Renal pelvis (tissue), 4 donors: ENCODE measurements around the gene CDKAL1. TPM values are rescaled to one million over a fixed set of nuclear protein-coding genes. Genes with fewer than 3 reads are reported as not detected.
"Not testable (repeated sequence)": the region's sequence is repeated elsewhere in the genome, so short reads cannot be mapped to it uniquely, and the experiment has no call there.

Experiments
- DNase-seq: peaks from one replicate; pipeline ENCODE4 v3.0.0-alpha.2; 2013
- polyA plus RNA-seq, 3 donors: library from polyadenylated mRNA; unstranded; fragments of 120-200 nt; gene quantifications; one replicate each; pipeline ENCODE4 v1.2.1, GENCODE V29; 2013; ENCODE audit not compliant: insufficient read length in 3 of 3

Gene CDKAL1
- polyA plus RNA-seq, 3 donors: 15.9 to 22.8 (median 18.7) TPM

DNA sequence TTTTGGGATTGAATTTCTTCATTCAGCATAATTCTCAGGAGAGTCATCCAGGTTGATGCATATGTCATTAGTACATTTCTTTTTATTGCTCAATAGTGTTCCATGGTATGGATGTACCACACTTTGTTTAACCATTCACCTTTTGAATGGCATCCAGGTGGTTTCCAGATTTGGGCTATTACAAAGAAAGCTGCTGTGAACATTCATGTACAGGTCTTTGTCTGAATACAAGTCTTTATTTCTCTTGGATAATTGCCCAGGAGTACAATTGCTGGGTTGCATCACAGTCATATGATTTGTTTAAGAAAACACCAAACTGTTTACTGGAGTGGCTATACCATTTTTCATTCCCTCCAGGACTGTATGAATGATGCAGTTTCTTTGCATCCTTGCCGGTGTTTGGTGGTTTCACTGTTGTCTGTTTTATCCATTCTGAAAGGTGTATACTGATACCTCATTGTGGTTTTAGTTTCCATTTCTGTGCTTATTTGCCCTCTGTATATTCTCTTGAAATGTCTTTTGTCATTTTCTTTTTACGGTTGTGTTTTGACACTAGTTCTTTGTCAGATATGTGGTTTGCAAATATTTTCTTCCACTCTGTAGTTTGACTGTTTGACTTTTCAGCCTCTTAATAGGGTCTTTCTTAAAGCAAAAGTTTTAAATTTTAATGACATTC, 8.8 kb downstream of the CDKAL1 start:
- DNase-seq: no peak

DNA sequence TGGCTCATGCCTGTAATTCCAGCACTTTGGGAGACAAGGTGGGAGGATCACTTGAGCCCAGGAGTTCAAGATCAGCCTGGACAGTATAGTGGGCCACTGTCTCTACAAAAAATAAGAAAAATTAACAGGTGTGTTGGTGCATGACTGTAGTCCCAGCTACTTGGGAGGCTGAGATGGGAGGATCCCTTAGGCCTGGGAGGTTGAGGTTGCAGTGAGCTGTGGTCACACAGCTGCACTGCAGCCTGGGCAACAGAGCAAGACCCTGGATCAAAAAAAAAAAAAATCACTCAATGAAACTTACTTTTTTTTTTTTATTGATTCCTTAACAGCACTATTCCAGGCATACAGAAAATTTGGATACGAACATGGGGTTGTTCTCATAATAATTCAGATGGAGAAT, 14.0 kb downstream of the CDKAL1 start:
- DNase-seq: no peak

DNA sequence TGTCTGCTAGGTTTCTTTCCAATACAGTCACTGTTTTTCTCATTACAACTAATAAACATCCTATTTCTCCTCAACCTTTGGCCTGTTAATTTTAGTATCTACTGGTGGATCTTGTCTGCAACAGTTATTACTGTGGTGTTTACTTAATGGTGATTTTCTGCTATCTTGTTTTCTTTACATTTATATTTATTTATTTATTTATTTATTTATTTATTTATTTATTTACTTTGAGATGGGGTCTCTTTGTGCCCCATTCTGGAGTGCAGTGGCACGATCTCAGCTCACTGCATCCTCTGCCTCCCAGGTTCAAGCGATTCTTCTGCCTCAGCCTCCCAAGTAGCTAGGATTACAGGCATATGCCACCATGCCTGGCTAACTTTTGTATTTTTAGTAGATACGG, 15.1 kb downstream of the CDKAL1 start:
- not testable (repeated sequence) for DNase-seq

DNA sequence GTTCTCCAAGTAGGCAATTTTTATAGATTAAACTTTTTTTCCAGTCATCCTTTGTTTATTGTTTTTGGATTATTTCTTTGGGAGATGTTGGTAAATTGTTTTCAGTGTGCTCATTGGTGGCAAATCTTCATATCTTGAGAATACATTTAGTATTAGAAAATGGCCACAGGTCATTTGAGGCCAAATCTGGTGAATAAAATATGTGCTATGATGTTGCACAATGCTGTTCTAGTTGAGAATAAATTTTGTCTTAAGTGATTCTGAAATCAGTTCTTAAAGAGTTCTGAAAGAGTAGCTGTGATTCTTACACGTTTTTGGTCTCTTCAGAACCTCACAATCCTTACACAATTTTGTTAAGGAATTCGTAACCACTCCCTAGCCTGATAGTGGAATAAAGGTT, 20.1 kb downstream of the CDKAL1 start:
- DNase-seq: no peak

DNA sequence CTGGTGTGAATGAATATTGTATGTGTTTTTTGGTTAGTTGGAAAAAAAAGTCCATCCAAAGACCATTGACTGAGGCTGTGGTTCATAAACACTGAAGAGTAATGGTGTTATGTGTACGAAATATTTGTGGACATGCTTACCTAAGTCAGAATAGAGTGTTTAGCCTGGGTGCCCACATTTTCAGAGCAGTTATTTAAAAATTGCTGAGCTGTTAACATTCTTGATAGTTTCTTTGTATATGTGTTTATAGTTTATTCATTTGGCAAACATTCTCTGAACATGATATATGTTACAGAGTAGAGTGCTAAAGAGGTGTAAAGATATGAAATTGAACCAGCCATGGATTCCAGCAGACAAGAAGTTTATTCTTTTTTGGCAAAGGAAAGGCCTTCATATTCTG, 20.6 kb downstream of the CDKAL1 start:
- no peak for DNase-seq

DNA sequence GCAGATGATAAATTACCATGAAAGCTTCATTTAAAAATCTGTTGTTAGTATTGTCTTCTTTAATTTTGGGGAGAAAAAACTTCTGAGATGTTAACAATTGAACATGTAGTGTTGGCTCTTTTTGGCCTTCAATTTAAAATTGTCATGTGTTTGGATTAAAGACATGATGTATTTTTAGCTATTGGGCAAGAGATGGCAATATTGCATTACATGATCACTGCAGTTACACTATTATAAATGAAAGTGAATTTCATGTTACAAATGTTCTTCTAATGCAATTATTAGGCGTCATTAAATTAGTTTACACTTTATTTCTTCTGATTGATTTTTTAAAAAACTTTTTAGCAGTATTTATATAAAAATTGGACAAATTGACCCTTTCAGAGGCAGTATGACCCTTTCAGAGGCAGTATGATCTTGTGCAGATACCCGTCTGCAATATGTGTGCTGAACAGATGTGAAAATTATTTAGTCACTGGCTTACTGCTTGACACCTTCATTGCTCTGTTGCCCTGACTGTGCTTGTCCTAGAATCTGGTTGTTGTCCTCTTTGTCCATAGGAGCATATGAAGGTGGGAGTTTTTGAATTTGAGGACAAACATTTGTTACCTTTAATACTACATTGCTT, 25.8 kb downstream of the CDKAL1 start:
- DNase-seq: no peak

DNA sequence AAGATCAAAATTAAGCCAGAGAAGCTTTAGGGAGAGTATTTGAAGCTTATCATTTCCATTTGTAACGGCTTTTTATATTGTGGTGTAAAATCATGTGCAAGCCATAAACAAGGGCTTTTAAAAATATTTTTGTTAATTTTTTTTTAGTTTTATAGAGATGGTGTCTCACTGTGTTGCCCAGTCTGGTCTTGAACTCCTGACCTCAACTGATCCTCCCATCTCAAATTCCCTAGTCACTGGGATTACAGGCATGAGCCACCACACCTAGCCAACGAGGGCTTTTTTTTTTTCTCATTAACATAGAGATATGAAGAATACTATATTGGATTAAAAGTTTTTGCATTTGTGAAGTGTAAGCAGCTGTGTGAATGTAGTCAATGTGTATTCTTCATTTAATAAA, 29.1 kb downstream of the CDKAL1 start:
- DNase-seq: no peak

DNA sequence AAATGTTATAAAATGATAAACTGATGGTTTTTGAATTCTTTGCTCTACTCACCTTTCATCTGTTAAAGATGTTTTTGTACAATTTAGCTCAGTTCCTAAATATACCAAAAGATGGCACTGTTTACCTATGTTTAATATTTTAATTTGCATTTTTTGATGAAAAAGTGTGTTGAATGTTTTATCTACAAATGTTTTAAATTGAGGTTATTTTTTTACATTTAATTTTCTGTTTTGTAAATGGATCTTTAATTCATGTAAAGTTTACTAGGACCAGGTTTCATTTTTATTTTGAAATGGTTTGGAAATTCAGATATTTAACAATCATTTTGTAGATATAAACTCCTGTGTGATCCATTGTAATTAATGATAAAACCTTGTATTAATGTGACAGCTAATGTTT, 30.0 kb downstream of the CDKAL1 start:
- peak; percentile 35 for DNase-seq

DNA sequence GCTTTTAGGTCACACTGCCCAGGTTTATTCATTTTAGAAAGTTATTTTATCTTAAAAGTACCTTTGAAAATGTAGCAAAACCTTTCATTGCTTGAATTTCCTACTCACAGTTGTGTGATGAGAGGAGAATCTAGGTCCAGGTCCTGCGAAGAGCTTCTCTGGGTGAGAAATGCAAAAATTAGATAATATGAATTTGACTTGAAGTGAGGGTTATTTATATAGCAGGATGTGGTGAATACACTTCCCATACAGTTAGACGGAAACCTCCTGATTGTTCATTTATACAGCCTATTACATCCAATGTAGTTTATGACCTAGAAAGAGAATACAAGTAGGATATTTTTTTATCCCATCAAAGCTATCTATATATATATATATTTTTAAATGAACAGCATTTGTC, 30.5 kb downstream of the CDKAL1 start:
- DNase-seq: no peak

DNA sequence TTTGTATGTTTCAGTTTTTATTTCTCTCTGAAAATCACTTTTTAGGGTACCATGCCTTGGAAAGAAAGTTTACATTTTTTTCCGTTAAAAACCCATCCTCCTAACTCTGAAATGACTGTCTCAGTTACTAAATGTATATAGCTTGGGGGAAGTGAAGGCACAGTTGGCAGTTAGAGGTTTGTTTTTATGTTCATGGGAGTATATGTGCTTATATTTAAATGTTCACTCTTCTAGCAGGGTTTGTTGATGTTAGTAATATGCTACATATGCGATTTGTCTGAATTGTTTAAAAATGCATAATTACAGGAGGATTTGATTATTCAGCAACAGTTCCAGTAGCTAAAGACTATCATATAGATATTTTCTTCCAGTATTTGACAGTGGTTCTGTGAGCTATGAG, 31.1 kb downstream of the CDKAL1 start:
- no peak for DNase-seq

DNA sequence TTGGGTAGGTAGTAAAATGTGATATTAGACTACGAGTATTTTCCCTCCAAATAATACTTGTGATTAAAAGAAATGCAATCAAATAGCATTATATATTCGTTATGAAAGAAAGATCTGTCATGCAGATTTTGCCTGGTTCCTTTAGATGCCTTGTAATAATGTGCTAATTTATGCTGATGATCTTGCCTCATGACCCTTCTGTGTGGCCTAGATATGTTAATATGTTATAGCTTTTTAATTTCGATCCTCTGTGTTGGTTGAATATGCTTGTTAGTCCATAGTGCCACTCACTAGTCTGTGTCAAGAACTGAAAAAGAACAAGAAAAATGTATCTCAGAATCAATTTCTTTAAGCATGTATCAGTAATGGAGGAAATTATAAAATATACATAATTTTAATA, 31.9 kb downstream of the CDKAL1 start:
- no peak for DNase-seq

DNA sequence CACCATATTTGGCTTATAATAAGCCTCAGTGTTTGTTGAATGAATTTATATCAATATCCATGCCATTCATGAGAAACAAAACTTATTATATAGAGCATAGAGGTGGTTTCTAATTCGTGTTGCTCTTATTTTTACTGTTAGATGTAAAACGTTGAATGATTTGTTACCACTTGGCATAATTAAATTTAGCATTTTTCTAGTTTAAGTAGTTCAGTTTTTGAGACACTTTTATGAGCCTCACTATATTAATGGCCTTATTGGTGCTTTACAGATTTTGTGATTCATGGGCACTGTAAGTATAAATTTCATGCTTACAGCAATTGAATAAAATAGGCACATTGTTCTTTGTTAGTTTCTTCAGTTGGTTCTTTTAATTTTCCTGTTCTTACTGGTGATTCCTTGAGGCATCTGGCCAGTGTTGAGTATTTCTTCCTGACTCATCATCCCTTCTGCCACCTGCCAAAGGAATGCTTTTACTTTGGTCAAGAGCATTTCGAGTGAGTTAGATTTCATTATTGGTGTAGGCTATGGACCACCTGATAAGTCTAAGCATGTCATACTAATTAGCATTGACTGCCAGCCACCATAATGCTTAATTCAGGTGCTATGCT, 34.8 kb downstream of the CDKAL1 start:
- DNase-seq: no peak

DNA sequence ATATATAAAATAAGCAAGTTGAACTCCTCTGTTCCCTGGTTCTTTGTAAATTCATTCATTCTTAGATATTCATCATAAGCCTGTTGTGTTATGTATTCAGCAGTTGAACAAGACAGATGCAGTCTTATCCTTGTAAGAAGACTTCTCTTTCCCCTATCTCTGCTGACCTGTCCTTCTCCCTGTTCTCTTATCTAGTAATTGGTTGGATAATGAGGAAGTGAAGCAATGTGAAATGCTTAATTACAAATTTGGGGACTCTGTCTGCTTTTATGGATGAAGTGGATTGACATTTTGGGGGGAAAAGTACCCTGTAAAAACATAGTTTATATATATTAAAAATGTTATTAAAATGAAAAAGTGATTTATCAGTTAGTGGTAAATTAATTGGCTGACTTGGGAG, 37.0 kb downstream of the CDKAL1 start:
- DNase-seq: no peak

DNA sequence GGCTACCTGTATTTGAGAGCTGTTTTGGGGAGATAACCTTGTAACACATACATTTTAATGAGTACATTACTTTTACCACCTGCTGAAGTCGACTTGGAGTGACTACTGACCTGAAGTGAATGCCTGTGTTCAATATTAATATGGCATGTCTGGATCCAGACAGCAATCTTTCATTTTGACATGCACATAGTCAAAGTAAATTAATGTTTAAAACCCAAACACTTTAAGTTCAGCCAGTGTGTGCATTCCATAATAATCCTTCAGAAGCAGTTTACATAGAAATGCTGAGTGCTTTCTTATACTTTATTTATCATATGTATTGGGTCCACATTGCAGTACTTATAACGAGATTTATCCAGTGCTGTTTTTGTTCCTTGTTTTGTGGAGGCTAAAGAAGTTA, 38.0 kb downstream of the CDKAL1 start:
- no peak for DNase-seq

DNA sequence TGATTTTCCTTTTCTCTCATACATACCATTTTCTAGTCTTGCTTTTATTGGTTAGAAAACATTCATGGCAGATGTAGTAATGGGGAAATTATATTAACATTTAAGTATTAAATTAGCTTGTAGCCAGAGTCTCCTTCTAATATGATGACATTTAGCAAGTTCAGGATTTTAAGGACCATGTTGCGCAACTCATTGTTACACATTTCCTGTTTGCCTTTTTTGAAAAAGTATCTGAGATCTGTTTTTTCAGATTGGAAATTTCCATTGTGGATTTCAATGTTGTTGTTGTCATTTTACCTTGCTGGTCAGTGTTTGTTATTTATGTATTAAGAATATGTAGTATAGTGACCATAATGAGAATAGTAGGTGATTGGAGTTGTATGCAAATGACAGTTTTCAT, 38.7 kb downstream of the CDKAL1 start:
- DNase-seq: no peak

DNA sequence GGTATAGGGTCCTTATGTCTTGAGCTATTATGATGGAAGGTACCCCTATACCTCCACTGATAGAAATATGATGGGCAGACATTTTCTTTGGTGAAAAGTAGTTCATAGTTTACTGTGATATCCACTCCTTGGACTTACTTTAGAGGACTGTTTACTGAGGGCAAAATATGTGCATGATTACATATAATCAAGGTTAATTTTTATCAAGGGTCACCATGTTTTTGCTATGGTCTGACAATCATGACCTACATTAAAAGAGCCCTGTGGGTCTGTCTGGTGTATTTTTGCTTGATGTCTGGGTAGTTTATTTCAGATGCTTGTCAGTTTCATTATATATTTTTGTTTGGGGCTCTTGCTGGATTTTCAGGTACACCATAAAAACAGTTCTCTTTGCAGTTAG, 40.1 kb downstream of the CDKAL1 start:
- DNase-seq: no peak

DNA sequence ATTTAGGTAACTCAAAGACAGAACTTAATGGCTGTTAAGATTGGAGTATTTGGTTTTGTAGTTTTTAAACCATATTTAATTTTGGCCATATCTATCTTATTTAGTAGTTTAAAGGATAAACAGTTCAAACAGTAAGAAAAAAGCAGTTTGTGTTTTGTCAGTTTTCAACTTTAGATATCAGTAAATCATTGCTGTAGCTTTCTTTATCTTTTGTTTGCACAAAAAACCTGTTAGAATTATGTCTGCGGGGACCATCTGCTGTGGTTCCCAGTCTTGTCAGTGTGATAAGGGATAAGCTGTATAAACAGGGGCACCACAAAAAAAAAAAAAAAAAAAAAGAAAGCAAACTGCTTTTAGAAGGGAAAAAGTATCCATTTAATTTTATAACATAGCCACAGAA, 40.9 kb downstream of the CDKAL1 start:
- no peak for DNase-seq

DNA sequence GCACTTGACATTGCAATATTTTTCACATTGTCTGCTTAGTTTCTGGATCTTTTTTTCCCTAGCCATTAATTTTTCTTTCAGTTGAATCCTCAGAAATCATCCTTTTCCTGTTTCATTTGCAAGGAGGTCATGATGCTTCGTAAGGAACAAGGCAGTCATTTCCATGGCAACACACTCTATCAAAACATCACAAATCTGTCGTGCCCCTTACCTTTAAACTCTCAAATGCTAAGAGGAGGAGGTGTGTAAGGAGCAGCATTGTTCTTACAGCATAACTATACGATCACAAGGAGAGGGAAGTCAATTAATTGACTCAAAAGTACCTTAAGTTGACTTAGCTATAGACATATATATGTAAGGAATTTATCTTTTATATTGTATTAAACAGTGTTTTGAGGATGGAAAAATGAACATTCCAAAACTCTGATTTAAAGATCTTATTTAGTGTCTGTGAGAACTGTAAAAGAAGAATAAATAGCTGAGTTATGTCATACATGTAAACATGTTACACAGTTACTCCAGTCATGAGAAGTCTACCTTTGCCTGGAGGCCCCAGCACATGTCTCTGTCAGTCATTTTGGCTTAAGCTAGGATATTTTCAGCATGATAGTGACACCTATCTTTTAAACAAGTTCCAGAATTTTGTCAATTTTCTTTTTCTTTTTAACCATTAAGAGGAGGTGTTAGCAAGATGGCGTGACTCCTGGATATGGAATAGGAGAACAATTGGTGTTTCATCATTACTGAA, 41.6 kb downstream of the CDKAL1 start:
- DNase-seq: no peak

DNA sequence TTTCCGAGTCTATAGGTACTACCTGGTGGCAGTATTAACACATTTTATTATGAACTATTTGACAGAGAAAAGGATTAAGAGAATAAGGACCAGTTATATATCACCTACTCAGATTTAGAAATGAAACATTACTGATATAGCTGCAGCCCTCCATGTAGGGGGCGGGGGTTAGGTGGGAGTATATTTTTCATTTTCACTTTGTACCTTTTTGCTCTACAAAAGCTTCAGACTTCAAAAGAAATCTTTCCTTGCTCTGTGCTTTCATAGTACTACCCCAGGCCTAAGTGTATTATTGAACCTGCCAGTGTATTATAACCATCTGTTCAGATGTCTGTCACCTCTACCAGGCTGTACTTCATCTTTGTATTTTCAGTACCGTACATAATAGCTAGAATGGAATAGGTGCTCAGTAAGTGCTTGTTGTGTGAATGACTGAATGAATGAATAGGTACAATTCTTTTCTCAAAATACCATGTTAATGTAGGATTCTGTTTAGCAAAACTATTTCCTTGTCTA, 43.0 kb downstream of the CDKAL1 start:
- no peak for DNase-seq

DNA sequence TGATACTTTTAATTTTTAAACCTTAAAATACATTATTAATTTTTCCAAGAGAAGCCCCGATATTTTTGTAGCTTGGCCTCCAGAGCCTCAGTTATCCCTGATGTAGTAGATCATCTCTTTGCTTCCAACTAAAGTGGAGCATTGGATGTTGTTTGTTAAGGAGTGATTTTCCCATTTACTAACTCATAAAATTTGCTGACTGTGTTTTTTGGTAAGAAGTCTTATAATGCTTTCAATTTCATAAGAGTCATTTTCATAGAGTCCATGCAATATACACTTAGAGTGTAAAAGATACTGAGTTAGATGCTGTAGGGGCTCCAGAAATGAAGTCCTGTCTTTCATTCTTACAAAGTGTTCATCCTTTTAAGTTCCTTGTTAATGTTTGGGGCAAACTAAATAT, 46.8 kb downstream of the CDKAL1 start:
- DNase-seq: no peak

DNA sequence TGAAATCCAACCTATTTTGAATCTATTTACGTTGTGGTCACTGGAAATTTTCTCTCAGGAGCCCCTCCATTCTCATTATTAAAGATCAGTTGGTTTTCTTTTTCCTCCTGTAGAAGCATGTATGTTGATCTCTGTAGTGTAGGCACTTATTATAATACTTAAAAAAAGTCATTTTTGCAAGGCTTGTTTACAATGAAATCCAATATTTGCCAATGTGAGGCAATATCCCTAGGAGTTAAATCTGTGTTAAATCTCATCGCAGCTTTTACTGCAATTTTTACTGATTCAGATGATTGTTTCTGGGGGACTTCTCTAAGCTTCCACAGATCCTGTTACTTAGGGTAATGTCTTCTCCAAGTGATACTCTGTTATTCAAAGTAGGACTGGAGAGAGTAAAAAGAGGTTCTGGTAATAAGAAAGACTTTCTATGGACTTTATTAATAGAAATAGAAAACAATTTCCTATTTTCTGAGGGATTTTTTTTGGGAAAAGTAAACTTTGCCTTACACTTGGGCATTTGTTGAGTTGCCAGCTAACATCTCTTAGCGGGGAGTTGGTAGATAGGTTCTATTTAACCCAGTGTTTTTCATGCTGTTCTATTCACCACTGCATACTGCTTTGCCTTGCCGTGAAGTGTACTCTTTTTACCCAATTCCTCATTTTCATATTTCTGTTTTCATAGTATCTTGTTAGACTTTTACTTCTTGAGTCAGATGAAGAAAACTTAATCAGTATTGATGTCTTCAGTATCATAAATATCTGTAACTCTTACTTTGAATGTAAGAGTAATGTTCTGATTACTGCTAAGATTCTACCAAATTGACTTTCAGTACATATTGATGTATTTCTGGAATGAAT, 48.6 kb downstream of the CDKAL1 start:
- DNase-seq: no peak

DNA sequence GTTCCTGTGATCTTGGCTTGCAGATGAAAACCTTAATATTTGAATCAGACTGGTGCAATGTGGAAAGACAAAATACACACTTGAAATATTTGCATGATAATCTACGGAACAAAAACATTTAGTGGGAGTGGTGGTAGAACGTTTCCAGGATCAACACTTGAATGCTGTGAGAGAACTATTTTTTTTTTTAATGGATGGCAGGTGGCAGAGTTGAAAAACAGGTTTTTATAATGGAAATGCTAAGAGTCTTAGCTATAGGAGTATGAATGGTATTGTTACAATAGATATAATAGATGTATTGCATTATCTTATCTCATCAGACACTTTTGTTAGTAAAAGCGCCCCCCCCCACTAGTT, 49.2 kb downstream of the CDKAL1 start:
- no peak for DNase-seq
